Brain microvascular endothelial cell (primary cell): ENCODE results near the gene CREB5.

Experiments
- DNase-seq: peaks from one replicate; pipeline ENCODE4 v3.0.0-alpha.2; 2020
- H3K27ac ChIP-seq: fragments of 250-450 bp; sonication (Bioruptor Pico); 2 replicates; pipeline ENCODE4 v1.5.1; 2020; ENCODE audit warnings: mild to moderate bottlenecking, moderate library complexity
- H3K27me3 ChIP-seq: fragments of 250-450 bp; sonication (Bioruptor Pico); replicated peaks from 2 replicates; pipeline ENCODE4 v1.5.1; 2020; ENCODE audit warnings: mild to moderate bottlenecking
- H3K36me3 ChIP-seq: fragments of 250-450 bp; sonication (Bioruptor Pico); replicated peaks from 2 replicates; pipeline ENCODE4 v1.5.1; 2020; ENCODE audit warnings: mild to moderate bottlenecking
- H3K4me3 ChIP-seq: 2 replicates; pipeline ENCODE4 v1.5.1; 2011; ENCODE audit warnings: low read depth, mild to moderate bottlenecking, control low read depth, low read length, moderate library complexity
- CTCF ChIP-seq: IDR thresholded peaks from 2 replicates; pipeline ENCODE4 v1.5.1; 2011; ENCODE audit warnings: low read depth, mild to moderate bottlenecking, moderate library complexity, low read length, control low read depth, inconsistent platforms; ENCODE audit errors: missing control alignments
- in situ Hi-C: cut with HindIII; loops from 2 replicates; pipeline ENCODE4 v1.10.0; 2017; ENCODE audit warnings: low sequenced_read_pairs, low pct_ligation_motif_present

CREB5 gene

GRCh38 chr7:28533731-28534531 is 121.6 kb downstream of the CREB5 start:
- H3K4me3 ChIP-seq, result no peak overlapping the region
- peak; percentile 47 for DNase-seq
- H3K27ac ChIP-seq, result peak overlapping the region; percentile 38
- no peaks in the 10 kb centered on the region for H3K27me3 ChIP-seq
- in situ Hi-C loops, result no loop called here
- TF ChIP-seq CTCF, result no peak
- no peaks in the 10 kb centered on the region for H3K36me3 ChIP-seq

- peak; percentile 60 for DNase-seq
- Histone ChIP-seq H3K27ac (no peak overlapping the region), H3K4me3 (no peak overlapping the region), H3K27me3 (no peaks in the 10 kb centered on the region), H3K36me3 (no peaks in the 10 kb centered on the region)
- in situ Hi-C loops, result no loop called here
- TF ChIP-seq CTCF, result peak; percentile 74
Observed at GRCh38 chr7:28536259-28536658, 123.9 kb downstream of the CREB5 start.

GRCh38 chr7:28539289-28539981 is 127.1 kb downstream of the CREB5 start:
- TF ChIP-seq CTCF, result no peak
- in situ Hi-C loops, result no loop called here
- no peak overlapping the region for H3K27ac ChIP-seq
- no peak for DNase-seq
- H3K4me3 ChIP-seq, result no peak overlapping the region
- H3K36me3 ChIP-seq, result no peaks in the 10 kb centered on the region
- no peaks in the 10 kb centered on the region for H3K27me3 ChIP-seq

GRCh38 chr7:28542410-28542809 is 130.1 kb downstream of the CREB5 start:
- no peak for TF ChIP-seq CTCF
- no peaks in the 10 kb centered on the region for H3K36me3 ChIP-seq
- no peak for DNase-seq
- in situ Hi-C loops, result no loop called here
- no peak overlapping the region for H3K27ac ChIP-seq
- no peaks in the 10 kb centered on the region for H3K27me3 ChIP-seq
- H3K4me3 ChIP-seq, result no peak overlapping the region

- Histone ChIP-seq H3K27me3 (no peaks in the 10 kb centered on the region), H3K27ac (no peak overlapping the region), H3K36me3 (no peaks in the 10 kb centered on the region), H3K4me3 (no peak overlapping the region)
- TF ChIP-seq CTCF, result no peak
- DNase-seq, result no peak
- in situ Hi-C loops, result no loop called here
Observed at GRCh38 chr7:28544453-28545117, 132.3 kb downstream of the CREB5 start.
